Measurements from ENCODE around the gene DDX10.

- no peak for TF ChIP-seq POLR2A (IDR thresholded peaks at IDR 0.05)
- TF ChIP-seq CTCF (IDR thresholded peaks at IDR 0.05), result no peak
Measured at GRCh38 chr11:108743851-108744250, 79.0 kb downstream of the DDX10 start.

All from esophagus squamous epithelium (tissue), 4 donors.